Measurements from ENCODE around the gene RNF130. TPM values are rescaled to one million over a fixed set of nuclear protein-coding genes. Genes with fewer than 3 reads are reported as not detected.

The RNF130 gene
- total and polyA plus RNA-seq, 2 of the 13 experiments (the other 11 are each of a cell fraction or from before 2014, with no cell fraction given): 28.2 to 28.3 TPM

- TF ChIP-seq ZNF883 (CRISPR knock-in tag; IDR thresholded peaks at IDR 0.05; ENCODE audit: not compliant biosample characterization) (no peak), ZBTB7B (CRISPR knock-in tag; IDR thresholded peaks at IDR 0.05) (no peak), POLR2A (IDR thresholded peaks at IDR 0.05; ENCODE audit: insufficient read depth in 1 of 2, low read depth in 2 of 2, low read length in 2 of 2) (no peak), ZBTB33 (CRISPR knock-in tag; IDR thresholded peaks at IDR 0.05) (no peak), ZNF350 (CRISPR knock-in tag; IDR thresholded peaks at IDR 0.05; ENCODE audit: borderline replicate concordance, low read depth) (no peak), SP1 (IDR thresholded peaks at IDR 0.05) (no peak), SP1 (CRISPR knock-in tag; IDR thresholded peaks at IDR 0.05) (no peak), GPN1 (CRISPR knock-in tag; IDR thresholded peaks at IDR 0.05; ENCODE audit: borderline replicate concordance) (no peak)
- TF ChIP-seq, protein P1, sequence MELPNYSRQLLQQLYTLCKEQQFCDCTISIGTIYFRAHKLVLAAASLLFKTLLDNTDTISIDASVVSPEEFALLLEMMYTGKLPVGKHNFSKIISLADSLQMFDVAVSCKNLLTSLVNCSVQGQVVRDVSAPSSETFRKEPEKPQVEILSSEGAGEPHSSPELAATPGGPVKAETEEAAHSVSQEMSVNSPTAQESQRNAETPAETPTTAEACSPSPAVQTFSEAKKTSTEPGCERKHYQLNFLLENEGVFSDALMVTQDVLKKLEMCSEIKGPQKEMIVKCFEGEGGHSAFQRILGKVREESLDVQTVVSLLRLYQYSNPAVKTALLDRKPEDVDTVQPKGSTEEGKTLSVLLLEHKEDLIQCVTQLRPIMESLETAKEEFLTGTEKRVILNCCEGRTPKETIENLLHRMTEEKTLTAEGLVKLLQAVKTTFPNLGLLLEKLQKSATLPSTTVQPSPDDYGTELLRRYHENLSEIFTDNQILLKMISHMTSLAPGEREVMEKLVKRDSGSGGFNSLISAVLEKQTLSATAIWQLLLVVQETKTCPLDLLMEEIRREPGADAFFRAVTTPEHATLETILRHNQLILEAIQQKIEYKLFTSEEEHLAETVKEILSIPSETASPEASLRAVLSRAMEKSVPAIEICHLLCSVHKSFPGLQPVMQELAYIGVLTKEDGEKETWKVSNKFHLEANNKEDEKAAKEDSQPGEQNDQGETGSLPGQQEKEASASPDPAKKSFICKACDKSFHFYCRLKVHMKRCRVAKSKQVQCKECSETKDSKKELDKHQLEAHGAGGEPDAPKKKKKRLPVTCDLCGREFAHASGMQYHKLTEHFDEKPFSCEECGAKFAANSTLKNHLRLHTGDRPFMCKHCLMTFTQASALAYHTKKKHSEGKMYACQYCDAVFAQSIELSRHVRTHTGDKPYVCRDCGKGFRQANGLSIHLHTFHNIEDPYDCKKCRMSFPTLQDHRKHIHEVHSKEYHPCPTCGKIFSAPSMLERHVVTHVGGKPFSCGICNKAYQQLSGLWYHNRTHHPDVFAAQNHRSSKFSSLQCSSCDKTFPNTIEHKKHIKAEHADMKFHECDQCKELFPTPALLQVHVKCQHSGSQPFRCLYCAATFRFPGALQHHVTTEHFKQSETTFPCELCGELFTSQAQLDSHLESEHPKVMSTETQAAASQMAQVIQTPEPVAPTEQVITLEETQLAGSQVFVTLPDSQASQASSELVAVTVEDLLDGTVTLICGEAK (IDR thresholded peaks at IDR 0.05): no peak
- TF ChIP-seq, protein P1 (CRISPR knock-in tag; IDR thresholded peaks at IDR 0.05): no peak
Observed at GRCh38 chr5:180119903-180120236, 48.3 kb upstream of the RNF130 start (continued).
